IPS-18c (cell line): ENCODE measurements around the gene TMOD1.

Source experiments
- H3K4me3 ChIP-seq: 2 replicates; pipeline ENCODE4 v1.7.0; 2013; ENCODE audit warnings: low read depth, mild to moderate bottlenecking, low read length, moderate library complexity; ENCODE audit not compliant: insufficient read depth
- H3K9me3 ChIP-seq: one replicate; pipeline ENCODE4 v1.6.1; 2013; ENCODE audit warnings: mild to moderate bottlenecking, low read length, moderate library complexity; ENCODE audit not compliant: control insufficient read depth, insufficient read depth

The TMOD1 gene

GRCh38 chr9:97627624-97628023 lies 126.2 kb downstream of the TMOD1 start:
- Histone ChIP-seq H3K4me3 (no peak overlapping the region), H3K9me3 (no peaks in the 10 kb centered on the region)

- Histone ChIP-seq H3K4me3 (no peak overlapping the region), H3K9me3 (no peaks in the 10 kb centered on the region)
These were observed 127.2 kb downstream of the TMOD1 start for GRCh38 chr9:97628668-97629067.

DNA sequence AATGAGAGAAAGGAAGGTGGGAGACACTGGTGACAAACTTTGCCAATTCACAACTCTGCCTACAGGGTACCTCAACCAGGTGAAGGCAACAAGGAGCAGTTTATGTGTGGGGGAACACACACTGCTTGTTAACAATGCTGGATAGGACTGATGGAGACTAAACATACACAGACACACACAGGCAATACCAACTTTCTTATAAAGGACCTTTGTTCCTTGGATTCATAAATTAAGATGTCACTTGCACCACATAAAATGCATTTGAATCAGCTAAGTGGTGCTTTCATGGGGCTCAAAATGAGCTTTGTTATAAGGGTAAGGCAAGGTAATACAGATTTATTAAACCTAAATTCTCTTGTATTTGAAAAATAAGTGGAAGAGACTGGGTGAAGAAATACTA lies 127.7 kb downstream of the TMOD1 start:
- Histone ChIP-seq H3K9me3 (no peaks in the 10 kb centered on the region), H3K4me3 (no peak overlapping the region)

- no peaks in the 10 kb centered on the region for H3K9me3 ChIP-seq
- no peak overlapping the region for H3K4me3 ChIP-seq
These were observed 129.1 kb downstream of the TMOD1 start for GRCh38 chr9:97630591-97630990.

- Histone ChIP-seq H3K9me3 (no peaks in the 10 kb centered on the region), H3K4me3 (peak overlapping the region; percentile 97)
These were observed 130.9 kb downstream of the TMOD1 start for GRCh38 chr9:97632248-97632984.

DNA sequence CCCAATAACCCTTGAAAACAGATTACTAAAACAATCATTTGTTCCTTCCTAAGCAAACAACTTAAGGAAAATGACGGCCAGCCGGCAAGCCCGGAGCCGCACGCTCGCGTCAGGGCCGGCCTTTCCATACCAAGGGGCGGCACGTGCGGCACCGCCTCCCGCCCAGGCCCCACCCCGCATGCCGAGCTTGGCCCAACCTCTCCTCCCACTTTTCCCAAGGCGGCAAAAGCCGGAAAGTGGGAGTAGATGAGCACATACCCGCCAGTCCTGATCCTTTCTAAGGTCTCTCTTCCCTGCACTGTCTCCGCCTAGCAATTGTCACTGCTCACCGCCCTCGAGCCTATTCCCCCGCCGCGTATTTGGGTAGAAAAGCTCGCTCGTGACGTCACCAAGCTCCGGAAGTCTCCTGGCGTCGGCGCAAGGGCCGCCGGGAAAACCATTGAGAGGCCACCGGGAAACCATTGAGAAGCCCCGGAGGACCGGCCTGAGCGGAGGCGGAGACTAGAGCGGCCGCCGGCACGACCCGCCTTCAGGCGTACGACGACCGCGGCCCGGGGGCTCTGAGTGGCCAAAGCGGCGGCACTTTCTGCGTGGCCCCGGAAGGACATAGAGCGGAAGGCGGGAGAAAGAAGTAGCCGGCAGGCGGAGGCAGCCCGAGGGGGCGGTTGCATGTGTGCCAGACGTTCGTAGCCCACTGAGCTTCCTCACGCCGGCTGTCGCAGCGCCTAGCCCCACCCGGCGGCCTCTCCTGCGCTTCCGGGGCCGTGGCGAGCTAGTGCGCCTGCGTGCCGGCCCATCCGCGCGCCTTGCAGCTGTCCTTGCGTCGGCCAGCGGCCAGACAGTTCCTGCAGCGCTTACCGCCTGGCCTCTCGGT lies 131.8 kb downstream of the TMOD1 start, which contains the start of the genes NCBP1 and TSTD2:
Gene NCBP1 (plus strand): TSS at position 837 of the 874 bp plus-strand sequence. CDS start 61 bp downstream, outside the sequence.
Gene TSTD2 (minus strand): TSS at position 384 of the 874 bp plus-strand sequence. CDS start 5,806 bp downstream, outside the sequence.
- Histone ChIP-seq H3K4me3 (peak within 1 kb of the TSS; percentile 97), H3K9me3 (no peaks in the 10 kb centered on the region)

DNA sequence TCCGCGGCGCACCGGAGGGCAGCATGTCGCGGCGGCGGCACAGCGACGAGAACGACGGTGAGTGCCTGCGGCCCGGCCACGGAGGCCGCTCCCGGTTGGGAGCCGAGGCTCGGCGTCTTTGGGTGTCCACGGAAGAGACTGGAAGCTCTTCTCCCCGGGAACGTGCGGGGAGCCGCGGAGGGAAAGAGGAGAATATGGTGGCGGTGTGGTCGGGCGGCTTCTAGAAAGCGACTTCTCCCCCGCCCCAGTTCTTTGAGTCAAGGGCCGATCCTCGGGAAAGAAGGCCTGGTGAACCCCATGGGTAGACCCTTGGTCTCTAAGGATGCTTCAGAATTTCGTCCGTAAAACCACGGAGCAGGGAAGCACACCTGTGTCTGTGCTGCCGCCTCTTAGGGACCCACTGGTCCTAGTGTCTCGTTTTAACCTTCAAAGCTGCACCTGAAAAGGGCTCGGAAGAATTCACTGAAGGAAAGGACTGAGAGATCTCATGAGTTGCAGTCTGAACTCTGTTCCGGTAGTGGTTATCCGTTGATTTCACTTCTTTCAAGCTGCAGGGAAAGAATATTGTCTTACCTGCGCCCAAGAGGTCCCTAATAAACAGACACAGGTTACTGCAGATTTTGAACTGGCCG lies 132.5 kb downstream of the TMOD1 start:
- Histone ChIP-seq H3K9me3 (no peaks in the 10 kb centered on the region), H3K4me3 (peak overlapping the region; percentile 97)

- H3K4me3 ChIP-seq = peak overlapping the region; percentile 16; the same call in 1 of the 2 replicates
These were observed 133.6 kb downstream of the TMOD1 start for GRCh38 chr9:97635026-97635425.

GRCh38 chr9:97636903-97637302 lies 135.4 kb downstream of the TMOD1 start:
- H3K9me3 ChIP-seq = no peaks in the 10 kb centered on the region
- no peak overlapping the region for H3K4me3 ChIP-seq

More at GRCh38 chr9:97635026-97635425, 133.6 kb downstream of the TMOD1 start:
- H3K9me3 ChIP-seq = no peaks in the 10 kb centered on the region

DNA sequence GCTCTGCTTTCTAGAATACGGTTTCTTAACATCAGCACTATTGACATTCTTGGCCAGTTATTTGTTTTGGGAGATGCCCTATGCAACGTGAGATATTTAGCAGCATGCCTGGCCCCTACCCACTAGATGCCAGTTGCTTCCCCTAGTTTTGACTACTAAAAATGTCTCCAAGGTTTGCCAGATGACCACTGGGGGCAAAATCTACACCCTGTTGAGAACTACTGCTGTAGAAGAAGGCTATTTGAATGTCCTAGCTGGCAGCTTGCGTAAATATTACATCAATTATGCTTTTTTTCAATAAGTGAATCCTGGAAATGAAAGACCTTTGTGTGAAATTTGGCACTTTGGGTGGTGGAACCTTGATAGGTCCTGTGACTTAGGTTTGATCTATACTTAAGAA lies 137.2 kb downstream of the TMOD1 start:
- H3K4me3 ChIP-seq = no peak overlapping the region
- H3K9me3 ChIP-seq = no peaks in the 10 kb centered on the region

DNA sequence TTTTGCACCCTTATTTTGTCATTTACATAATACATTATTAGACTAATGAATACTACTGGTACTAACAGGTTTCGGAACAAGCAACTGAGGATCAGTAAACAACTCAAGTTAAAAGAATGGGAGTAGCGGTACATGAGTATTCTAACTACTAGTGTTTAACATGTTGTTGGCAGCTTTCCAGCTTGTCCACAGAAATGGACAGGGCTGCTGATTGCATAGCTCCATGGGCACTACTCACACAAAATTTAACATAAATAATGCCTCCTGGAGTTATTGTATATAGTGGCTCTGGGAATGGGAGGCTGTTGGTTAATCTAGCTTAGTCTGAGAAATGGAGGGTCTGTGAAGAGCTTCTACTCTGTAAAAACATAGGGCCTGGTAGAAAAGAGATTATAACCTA lies 138.9 kb downstream of the TMOD1 start:
- no peaks in the 10 kb centered on the region for H3K9me3 ChIP-seq
- no peak overlapping the region for H3K4me3 ChIP-seq

GRCh38 chr9:97645720-97646119 lies 144.3 kb downstream of the TMOD1 start:
- Histone ChIP-seq H3K4me3 (no peak overlapping the region), H3K9me3 (no peaks in the 10 kb centered on the region)

- H3K9me3 ChIP-seq = no peaks in the 10 kb centered on the region
- H3K4me3 ChIP-seq = no peak overlapping the region
These were observed 146.5 kb downstream of the TMOD1 start for GRCh38 chr9:97647996-97648395.
